ENCODE data around the gene PDE6C.

GRCh38 chr10:93565446-93565845, 46.9 kb upstream of the PDE6C start:
- TF ChIP-seq CTCF (IDR thresholded peaks at IDR 0.05) (no peak), POLR2A (IDR thresholded peaks at IDR 0.05) (no peak)
